ENCODE results near the gene CDK10. TPM values are rescaled to one million over a fixed set of nuclear protein-coding genes. Genes with fewer than 3 reads are reported as not detected.

CDK10 gene
- total and polyA plus RNA-seq, 4 donors = 52.0 to 92.7 (median 70.0) TPM

GRCh38 chr16:89727406-89728120 is 41.1 kb downstream of the CDK10 start:
- no peak for TF ChIP-seq CTCF (IDR thresholded peaks at IDR 0.05; ENCODE audit: control extremely low read depth, extremely low read depth)
- no peak for DNase-seq
- H3K9ac ChIP-seq (ENCODE audit: insufficient read depth in 1 of 2, low read length in 2 of 2) = no peak overlapping the region
- H3K4me3 ChIP-seq = no peak overlapping the region
- H3K36me3 ChIP-seq (ENCODE audit: control insufficient read depth in 4 of 4, insufficient read depth in 4 of 4, low read length in 4 of 4) = peaks cover 21 to 59% (median 40%) of the 10 kb centered on the region in 4 donors
- WGBS, 2 donors = 80 to 90% methylated on average over 17 of the region's 17 CpGs
- no peak for ATAC-seq (ENCODE audit: insufficient read depth, low FRiP score)
- H3K27me3 ChIP-seq (ENCODE audit: control insufficient read depth in 3 of 3, insufficient read depth in 3 of 3, low read length in 2 of 3) = no peaks in the 10 kb centered on the region
- H3K9me3 ChIP-seq (ENCODE audit: control insufficient read depth in 4 of 4, insufficient read depth in 3 of 4, low read length in 3 of 4) = no peaks in the 10 kb centered on the region
- H3K27ac ChIP-seq (ENCODE audit: low read depth in 1 of 2, low read length in 1 of 2) = no peak overlapping the region
- peaks cover 0 to 15% (median 12%) of the 10 kb centered on the region in 5 donors for H3K4me1 ChIP-seq (ENCODE audit: control insufficient read depth in 5 of 5, insufficient read depth in 5 of 5, low read length in 5 of 5)

GRCh38 chr16:89729293-89729692 is 42.8 kb downstream of the CDK10 start:
- no peaks in the 10 kb centered on the region for H3K4me1 ChIP-seq (ENCODE audit: control insufficient read depth in 5 of 5, insufficient read depth in 5 of 5, low read length in 5 of 5)
- peaks cover 27 to 62% (median 40%) of the 10 kb centered on the region in 4 donors for H3K36me3 ChIP-seq (ENCODE audit: control insufficient read depth in 4 of 4, insufficient read depth in 4 of 4, low read length in 4 of 4)
- no peak overlapping the region for H3K27ac ChIP-seq (ENCODE audit: low read depth in 1 of 2, low read length in 1 of 2)
- H3K9ac ChIP-seq (ENCODE audit: insufficient read depth in 1 of 2, low read length in 2 of 2) = no peak overlapping the region
- no peaks in the 10 kb centered on the region for H3K27me3 ChIP-seq (ENCODE audit: control insufficient read depth in 3 of 3, insufficient read depth in 3 of 3, low read length in 2 of 3)
- no peak overlapping the region for H3K4me3 ChIP-seq
- DNase-seq = no peak
- 93 to 95% methylated on average over 18 of the region's 18 CpGs for WGBS, 2 donors
- ATAC-seq (ENCODE audit: insufficient read depth, low FRiP score) = no peak
- no peak for TF ChIP-seq CTCF (IDR thresholded peaks at IDR 0.05; ENCODE audit: control extremely low read depth, extremely low read depth)
- H3K9me3 ChIP-seq (ENCODE audit: control insufficient read depth in 4 of 4, insufficient read depth in 3 of 4, low read length in 3 of 4) = no peaks in the 10 kb centered on the region

- peak in 1 of 3 donors; percentile 25 for DNase-seq
- H3K4me3 ChIP-seq = no peak overlapping the region
- H3K9me3 ChIP-seq (ENCODE audit: control insufficient read depth in 4 of 4, insufficient read depth in 3 of 4, low read length in 3 of 4) = no peaks in the 10 kb centered on the region
- WGBS, 2 donors = 77 to 86% methylated on average over 14 of the region's 14 CpGs
- no peaks in the 10 kb centered on the region for H3K27me3 ChIP-seq (ENCODE audit: control insufficient read depth in 3 of 3, insufficient read depth in 3 of 3, low read length in 2 of 3)
- no peak for TF ChIP-seq CTCF (IDR thresholded peaks at IDR 0.05; ENCODE audit: control extremely low read depth, extremely low read depth)
- H3K9ac ChIP-seq (ENCODE audit: insufficient read depth in 1 of 2, low read length in 2 of 2) = no peak overlapping the region
- H3K27ac ChIP-seq (ENCODE audit: low read depth in 1 of 2, low read length in 1 of 2) = no peak overlapping the region
- peaks cover 27 to 67% (median 39%) of the 10 kb centered on the region in 4 donors for H3K36me3 ChIP-seq (ENCODE audit: control insufficient read depth in 4 of 4, insufficient read depth in 4 of 4, low read length in 4 of 4)
- ATAC-seq (ENCODE audit: insufficient read depth, low FRiP score) = no peak
- no peaks in the 10 kb centered on the region for H3K4me1 ChIP-seq (ENCODE audit: control insufficient read depth in 5 of 5, insufficient read depth in 5 of 5, low read length in 5 of 5)
Measured at GRCh38 chr16:89729863-89730593, 43.5 kb downstream of the CDK10 start.
